Stimulated activated naive CD8-positive, alpha-beta T cell treated with anti-CD3 and anti-CD28 coated beads, Interleukin-15, Interleukin-2, amounts not matched to agents 100 ng/mL and 50 ng/mL, for 24 hours (primary cell): ENCODE results near the gene LAMP5.

Experiments used
- H3K27ac Mint-ChIP-seq: one replicate; pipeline ENCODE4 v1.8.0; 2021; ENCODE audit warnings: mild to moderate bottlenecking, mixed read lengths
- H3K27me3 Mint-ChIP-seq: one replicate; pipeline ENCODE4 v1.8.0; 2021; ENCODE audit warnings: mixed read lengths
- H3K36me3 Mint-ChIP-seq: one replicate; pipeline ENCODE4 v1.8.0; 2021; ENCODE audit warnings: low read depth, mixed read lengths
- H3K4me1 Mint-ChIP-seq: one replicate; pipeline ENCODE4 v1.8.0; 2021; ENCODE audit warnings: low read depth, mixed read lengths
- H3K4me3 Mint-ChIP-seq: one replicate; pipeline ENCODE4 v1.8.0; 2021; ENCODE audit warnings: mild to moderate bottlenecking, mixed read lengths
- H3K9me3 Mint-ChIP-seq: one replicate; pipeline ENCODE4 v1.8.0; 2021; ENCODE audit warnings: mixed read lengths

The LAMP5 gene

DNA sequence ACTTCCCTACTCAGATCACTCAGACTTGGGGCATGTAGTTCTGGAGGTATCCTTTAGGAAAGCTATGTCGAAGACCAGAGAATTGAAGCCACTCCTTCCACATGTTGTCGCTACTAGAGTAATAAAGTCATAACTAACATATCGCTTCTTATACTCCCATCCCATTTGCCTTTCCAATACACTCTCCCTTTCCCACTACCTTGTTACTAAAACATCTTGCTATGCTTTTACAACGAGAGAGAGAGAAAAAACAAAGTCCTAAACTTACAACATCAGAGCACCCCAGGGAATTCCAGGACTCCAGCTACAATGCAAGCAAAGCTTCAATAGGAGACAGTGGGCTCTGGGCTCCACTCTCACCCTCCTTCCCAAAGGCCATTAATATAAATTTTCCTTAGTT, 5.1 kb upstream of the LAMP5 start:
- Mint-ChIP-seq H3K4me3 (no peak overlapping the region), H3K27me3 (peaks cover 59% of the 10 kb centered on the region), H3K9me3 (no peaks in the 10 kb centered on the region), H3K27ac (no peak overlapping the region), H3K4me1 (no peaks in the 10 kb centered on the region), H3K36me3 (no peaks in the 10 kb centered on the region)

DNA sequence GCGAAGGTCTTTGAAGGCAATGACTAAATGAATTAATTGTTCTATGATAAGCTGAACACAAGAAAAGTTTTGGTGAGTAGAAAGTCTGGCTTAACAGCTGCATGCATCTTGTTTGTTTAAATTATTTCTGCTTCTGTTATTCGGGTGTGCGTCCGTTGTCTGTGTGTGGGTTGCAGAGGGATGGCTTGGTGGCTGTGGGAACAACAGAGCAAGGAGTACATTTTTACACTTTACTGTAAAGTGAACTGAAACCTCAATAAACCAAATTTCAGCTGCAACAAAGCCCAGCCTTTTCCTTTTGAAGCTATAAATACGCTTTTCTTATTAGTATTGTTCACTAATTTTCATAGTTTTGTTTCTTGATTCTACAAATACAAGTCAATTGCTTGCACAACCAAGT, 3.5 kb upstream of the LAMP5 start:
- Mint-ChIP-seq H3K27me3 (peaks cover 67% of the 10 kb centered on the region), H3K9me3 (no peaks in the 10 kb centered on the region), H3K36me3 (no peaks in the 10 kb centered on the region), H3K4me1 (no peaks in the 10 kb centered on the region), H3K27ac (no peak overlapping the region), H3K4me3 (no peak overlapping the region)

DNA sequence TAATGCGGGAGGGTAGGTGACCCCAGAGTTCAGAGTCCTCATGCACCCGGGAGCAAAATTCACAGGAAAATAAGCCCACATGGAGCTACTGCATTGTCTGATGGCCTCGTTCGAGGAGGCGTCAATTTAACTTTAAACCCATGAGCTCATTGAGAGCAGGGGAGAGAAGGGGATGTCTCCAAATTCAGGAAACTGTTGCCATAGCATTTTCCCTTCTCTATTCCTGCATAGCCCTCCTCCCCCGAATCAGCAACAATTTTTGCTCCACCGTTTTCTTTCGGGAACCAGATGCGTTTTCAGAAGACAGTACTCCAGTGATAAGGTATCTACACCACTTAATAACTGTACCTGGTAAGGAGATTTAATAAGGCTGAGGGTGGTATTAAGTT, 324 bp upstream of the LAMP5 start:
- H3K27ac Mint-ChIP-seq, result no peak overlapping the region
- no peaks in the 10 kb centered on the region for H3K4me1 Mint-ChIP-seq
- H3K36me3 Mint-ChIP-seq, result no peaks in the 10 kb centered on the region
- no peaks in the 10 kb centered on the region for H3K9me3 Mint-ChIP-seq
- H3K27me3 Mint-ChIP-seq, result peaks cover 76% of the 10 kb centered on the region
- no peak overlapping the region for H3K4me3 Mint-ChIP-seq

DNA sequence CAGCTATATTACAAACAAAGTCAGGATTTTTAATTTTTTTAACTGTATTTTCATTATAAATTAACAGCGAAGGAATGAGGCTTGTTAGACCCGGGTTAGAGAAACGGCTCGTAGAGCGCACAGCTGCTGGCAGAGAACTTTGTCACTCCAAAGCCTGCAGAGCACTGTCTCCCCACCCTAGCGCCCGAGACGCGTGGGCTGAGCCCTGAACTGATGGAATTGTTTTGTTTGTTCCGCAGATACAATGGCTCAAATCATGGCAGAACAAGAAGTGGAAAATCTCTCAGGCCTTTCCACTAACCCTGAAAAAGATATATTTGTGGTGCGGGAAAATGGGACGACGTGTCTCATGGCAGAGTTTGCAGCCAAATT, 810 bp downstream of the LAMP5 start:
- no peaks in the 10 kb centered on the region for H3K36me3 Mint-ChIP-seq

DNA sequence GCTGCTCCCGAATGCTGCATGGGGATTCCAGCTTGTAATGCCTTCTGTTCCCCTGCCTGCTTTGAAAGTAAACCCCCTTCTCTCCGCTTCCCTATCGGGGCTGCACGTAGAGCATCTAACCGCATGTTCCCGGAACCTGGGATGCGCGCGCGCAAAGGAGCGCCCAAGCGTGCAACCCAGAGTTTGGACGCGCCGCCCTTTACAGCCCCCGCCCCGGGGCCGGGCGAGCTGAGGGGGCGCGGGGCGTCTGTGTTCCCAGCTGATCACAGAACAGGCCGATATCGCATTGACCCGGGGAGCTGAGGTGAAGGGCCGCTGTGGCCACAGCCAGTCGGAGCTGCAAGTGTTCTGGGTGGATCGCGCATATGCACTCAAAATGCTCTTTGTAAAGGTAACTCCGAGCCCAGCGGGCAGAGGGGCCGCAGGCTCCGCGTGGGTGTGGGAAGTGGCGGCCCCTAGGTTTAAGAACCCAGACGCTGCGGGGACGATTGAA, 1.4 kb downstream of the LAMP5 start:
- H3K4me1 Mint-ChIP-seq, result no peaks in the 10 kb centered on the region
- peaks cover 71% of the 10 kb centered on the region for H3K27me3 Mint-ChIP-seq
- H3K27ac Mint-ChIP-seq, result no peak overlapping the region
- no peaks in the 10 kb centered on the region for H3K9me3 Mint-ChIP-seq
- no peak overlapping the region for H3K4me3 Mint-ChIP-seq
- no peaks in the 10 kb centered on the region for H3K36me3 Mint-ChIP-seq

More for the DNA sequence above, 810 bp downstream of the LAMP5 start:
- H3K27me3 Mint-ChIP-seq, result peaks cover 73% of the 10 kb centered on the region
- no peaks in the 10 kb centered on the region for H3K9me3 Mint-ChIP-seq
- H3K27ac Mint-ChIP-seq, result no peak overlapping the region
- H3K4me3 Mint-ChIP-seq, result no peak overlapping the region
- H3K4me1 Mint-ChIP-seq, result no peaks in the 10 kb centered on the region

DNA sequence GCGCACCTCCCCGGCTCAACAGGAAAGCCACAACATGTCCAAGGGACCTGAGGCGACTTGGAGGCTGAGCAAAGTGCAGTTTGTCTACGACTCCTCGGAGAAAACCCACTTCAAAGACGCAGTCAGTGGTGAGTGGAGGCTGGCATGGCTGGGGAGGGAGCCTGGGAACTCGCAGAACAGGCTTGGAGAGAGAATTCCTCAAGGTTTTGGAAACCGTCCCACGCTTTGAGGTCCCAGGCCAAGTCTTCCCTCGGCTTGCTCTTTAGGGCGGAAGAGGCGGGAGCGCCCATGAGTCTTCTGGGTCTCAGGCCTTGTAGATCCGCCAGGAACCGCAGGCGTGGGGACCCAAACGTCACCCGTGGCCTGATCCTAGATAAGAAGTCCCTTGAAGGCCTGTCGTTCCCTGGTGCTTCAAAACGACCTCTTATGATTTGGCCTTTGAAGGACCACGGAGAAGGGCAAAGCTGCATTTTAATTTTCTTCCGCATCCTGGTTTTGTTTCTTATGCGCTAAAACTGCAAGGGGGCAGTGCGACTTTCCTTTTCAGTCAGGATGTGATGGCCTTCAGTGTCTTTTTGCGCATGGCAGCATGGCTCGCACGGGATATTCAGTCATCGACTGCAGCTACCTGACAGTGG, 2.0 kb downstream of the LAMP5 start:
- H3K4me3 Mint-ChIP-seq, result no peak overlapping the region
- no peak overlapping the region for H3K27ac Mint-ChIP-seq
- H3K27me3 Mint-ChIP-seq, result peaks cover 68% of the 10 kb centered on the region
- H3K9me3 Mint-ChIP-seq, result no peaks in the 10 kb centered on the region
- H3K36me3 Mint-ChIP-seq, result no peaks in the 10 kb centered on the region
- H3K4me1 Mint-ChIP-seq, result no peaks in the 10 kb centered on the region

DNA sequence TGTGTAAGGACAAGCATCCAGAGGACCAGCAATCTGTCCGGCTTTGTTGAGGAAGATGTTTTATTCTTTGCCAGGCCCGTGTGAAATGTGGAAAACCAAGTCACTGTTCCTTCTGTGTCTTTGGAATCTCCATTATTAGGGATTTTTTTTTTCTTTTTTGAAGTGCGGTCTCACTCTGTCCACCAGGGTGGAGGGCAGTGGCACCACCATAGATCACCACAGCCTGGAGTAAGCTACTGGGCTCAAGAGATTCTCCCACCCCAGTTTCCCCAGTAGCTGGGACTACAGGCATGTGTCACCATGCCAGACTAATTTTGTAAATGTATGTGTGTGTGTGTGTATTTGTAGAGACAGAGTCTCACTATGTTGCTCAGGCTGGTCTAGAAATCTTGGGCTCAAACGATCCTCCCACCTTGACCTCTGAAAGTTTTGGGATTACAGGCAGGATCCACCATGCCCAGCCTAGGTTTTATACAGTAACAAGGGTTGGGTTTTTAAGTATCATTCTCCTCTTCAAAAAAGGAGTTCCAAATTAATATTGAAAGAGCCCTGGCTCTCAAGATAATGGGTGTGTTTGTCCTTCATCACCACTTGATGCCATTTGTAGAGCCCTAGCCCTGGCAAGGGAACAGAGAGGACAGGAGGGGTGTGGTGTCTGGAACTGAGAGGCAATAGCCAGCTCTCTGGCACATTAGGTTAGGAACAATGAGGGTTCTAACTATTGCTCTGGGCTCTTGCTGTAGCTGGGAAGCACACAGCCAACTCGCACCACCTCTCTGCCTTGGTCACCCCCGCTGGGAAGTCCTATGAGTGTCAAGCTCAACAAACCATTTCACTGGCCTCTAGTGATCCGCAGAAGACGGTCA, 3.1 kb downstream of the LAMP5 start:
- no peak overlapping the region for H3K4me3 Mint-ChIP-seq
- no peak overlapping the region for H3K27ac Mint-ChIP-seq
- no peaks in the 10 kb centered on the region for H3K4me1 Mint-ChIP-seq
- peaks cover 57% of the 10 kb centered on the region for H3K27me3 Mint-ChIP-seq
- no peaks in the 10 kb centered on the region for H3K9me3 Mint-ChIP-seq
- no peaks in the 10 kb centered on the region for H3K36me3 Mint-ChIP-seq

DNA sequence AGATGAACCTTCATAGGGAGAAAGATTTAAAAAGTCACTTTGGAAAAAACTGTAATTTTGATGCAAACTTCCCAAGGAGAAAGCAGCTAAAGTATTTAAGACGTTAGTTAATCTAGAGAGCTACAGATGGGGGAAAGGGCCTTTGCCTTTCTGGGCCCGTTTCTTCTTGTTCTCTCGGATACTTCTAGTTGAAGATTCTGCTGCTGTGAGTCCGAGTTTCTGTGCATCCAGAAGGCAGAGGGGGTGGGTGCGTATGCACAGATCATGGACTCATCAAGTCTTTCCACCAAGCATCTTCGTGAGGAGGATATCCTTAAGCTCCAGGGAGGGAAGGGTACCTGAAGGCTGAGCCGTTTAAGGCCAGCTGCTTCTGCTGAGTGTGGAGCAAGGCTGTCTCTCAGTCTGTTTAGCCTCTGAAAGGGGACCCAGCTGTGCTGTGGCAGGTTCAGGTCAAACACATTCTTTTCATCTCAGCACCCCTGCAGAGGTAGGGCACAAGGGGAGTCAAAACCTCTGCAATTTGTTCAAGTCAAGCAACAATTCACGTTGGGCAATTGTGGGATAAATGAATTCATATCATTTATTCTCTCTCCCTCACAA, 4.3 kb downstream of the LAMP5 start:
- no peak overlapping the region for H3K27ac Mint-ChIP-seq
- no peaks in the 10 kb centered on the region for H3K36me3 Mint-ChIP-seq
- no peaks in the 10 kb centered on the region for H3K9me3 Mint-ChIP-seq
- peaks cover 55% of the 10 kb centered on the region for H3K27me3 Mint-ChIP-seq
- no peaks in the 10 kb centered on the region for H3K4me1 Mint-ChIP-seq
- no peak overlapping the region for H3K4me3 Mint-ChIP-seq

DNA sequence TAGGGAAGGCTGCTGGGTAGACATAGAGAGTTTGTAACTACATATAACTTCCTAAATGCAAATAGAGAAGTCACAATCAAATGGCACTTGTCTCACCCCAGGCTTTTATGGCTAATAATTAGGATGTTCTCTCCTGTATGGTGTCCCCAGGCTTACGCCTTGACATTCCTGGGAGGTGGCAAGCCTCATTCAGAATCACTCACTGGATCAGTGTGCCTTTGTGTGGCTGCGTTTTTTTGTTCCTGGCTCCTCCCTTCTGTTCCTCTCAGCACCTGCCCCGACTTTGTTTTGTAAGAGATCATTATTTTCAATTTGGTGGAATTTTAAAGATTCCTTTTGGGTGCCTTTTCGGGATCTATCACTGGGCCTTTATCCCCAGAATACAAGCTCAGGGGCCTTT, 5.7 kb downstream of the LAMP5 start:
- Mint-ChIP-seq H3K9me3 (no peaks in the 10 kb centered on the region), H3K27ac (no peak overlapping the region), H3K4me3 (no peak overlapping the region), H3K4me1 (no peaks in the 10 kb centered on the region), H3K36me3 (no peaks in the 10 kb centered on the region), H3K27me3 (peaks cover 41% of the 10 kb centered on the region)

DNA sequence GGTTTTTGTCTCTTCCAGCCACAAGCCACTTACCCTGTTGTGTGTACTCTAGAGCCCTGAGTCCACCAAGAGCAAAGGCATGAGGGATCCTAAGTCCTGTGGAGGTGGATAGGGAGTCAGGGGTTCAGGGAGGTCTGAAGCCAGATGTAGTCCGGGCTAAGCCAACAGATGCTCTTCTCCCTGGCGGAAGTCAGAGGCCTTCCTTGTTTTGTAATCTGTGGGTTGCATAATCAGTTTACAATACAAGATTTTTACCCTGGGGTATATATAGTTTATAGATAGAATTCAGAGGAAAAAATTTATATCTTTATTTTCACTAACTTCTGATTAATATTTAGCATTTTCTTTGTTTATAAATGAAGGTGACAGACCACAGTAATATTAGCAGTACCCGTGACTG, 9.2 kb downstream of the LAMP5 start:
- Mint-ChIP-seq H3K27ac (no peak overlapping the region), H3K36me3 (no peaks in the 10 kb centered on the region), H3K27me3 (peaks cover 11% of the 10 kb centered on the region), H3K4me3 (no peak overlapping the region), H3K4me1 (no peaks in the 10 kb centered on the region), H3K9me3 (no peaks in the 10 kb centered on the region)

DNA sequence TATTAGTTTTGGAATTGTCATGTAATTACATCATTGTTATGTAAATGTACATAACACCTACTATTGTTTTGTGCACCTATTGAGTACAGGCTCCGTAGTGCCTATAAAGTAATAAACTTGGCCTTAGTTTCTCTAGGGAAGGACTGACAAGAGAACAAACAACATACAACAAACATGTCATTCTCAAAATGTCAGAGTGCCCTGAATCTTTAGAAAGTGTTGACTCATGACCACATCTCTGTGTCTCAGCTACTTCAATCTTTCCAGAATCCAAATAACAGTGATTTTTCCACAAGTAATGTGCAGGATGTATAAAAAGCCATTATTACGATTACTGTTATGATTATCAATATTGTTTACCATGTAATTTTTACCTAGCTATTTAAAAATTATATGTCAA, 17.2 kb downstream of the LAMP5 start:
- no peaks in the 10 kb centered on the region for H3K9me3 Mint-ChIP-seq
- H3K27ac Mint-ChIP-seq, result no peak overlapping the region
- H3K4me1 Mint-ChIP-seq, result no peaks in the 10 kb centered on the region
- H3K4me3 Mint-ChIP-seq, result no peak overlapping the region
- H3K27me3 Mint-ChIP-seq, result peaks cover 6% of the 10 kb centered on the region
- H3K36me3 Mint-ChIP-seq, result no peaks in the 10 kb centered on the region

DNA sequence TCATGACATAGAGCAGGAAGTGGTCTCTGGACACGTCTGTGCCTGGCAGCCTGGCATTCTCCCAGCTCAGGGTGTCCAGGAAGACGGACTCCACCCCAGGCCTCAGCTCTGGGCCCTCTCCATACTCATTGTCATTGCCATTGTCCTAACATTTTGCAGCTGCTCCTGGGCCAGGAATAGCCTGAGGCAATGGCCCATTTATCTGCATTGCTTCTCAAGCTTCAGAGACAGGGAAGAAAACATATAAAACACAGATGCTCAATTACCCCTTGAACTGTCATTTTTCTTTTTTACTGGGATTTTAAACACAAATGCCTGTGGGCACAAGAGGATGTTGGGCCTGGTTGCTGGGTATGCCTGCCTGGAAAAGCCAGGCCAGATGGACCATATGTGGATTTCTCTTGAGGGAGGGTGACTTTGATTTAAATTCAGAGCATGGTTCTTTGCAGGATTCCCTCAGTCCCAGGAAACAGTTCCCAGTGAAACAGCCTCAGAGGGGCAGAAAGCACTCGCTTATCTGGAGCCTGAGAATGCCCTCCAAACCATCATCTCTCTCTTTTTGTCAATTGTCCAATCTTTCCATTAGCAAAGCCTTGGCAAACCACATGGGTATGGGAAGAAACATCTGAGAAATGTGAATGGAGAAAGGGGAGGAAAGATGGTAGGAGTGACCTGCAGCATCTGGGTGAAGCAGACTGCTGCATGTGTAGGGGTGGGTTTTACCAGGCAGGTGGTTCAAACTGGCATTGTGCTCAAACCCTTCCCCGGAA, 17.9 kb downstream of the LAMP5 start:
- H3K4me1 Mint-ChIP-seq, result no peaks in the 10 kb centered on the region
- H3K9me3 Mint-ChIP-seq, result no peaks in the 10 kb centered on the region
- H3K4me3 Mint-ChIP-seq, result no peak overlapping the region
- peaks cover 6% of the 10 kb centered on the region for H3K27me3 Mint-ChIP-seq
- H3K36me3 Mint-ChIP-seq, result no peaks in the 10 kb centered on the region
- no peak overlapping the region for H3K27ac Mint-ChIP-seq

DNA sequence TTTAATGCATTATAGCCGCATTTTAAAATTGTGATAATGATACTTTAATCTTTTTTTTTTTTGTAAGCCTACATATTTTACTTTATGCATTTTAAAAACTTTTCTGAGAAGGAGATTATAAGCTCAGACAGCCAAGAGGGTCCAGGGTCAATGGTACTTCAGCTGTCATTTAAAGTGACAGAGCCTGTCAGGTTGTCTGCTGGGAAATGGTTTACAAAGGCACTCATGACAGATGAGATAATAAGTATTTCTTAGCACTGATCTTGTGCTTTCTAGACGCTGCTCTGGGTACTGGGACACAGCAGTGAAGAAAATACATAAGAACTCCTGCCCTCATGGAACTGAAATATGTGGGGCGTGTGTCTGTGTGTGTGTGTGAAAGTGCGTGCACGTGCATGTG, 19.6 kb downstream of the LAMP5 start:
- Mint-ChIP-seq H3K27me3 (peaks cover 6% of the 10 kb centered on the region), H3K4me1 (no peaks in the 10 kb centered on the region), H3K27ac (no peak overlapping the region), H3K4me3 (no peak overlapping the region), H3K9me3 (no peaks in the 10 kb centered on the region), H3K36me3 (no peaks in the 10 kb centered on the region)

DNA sequence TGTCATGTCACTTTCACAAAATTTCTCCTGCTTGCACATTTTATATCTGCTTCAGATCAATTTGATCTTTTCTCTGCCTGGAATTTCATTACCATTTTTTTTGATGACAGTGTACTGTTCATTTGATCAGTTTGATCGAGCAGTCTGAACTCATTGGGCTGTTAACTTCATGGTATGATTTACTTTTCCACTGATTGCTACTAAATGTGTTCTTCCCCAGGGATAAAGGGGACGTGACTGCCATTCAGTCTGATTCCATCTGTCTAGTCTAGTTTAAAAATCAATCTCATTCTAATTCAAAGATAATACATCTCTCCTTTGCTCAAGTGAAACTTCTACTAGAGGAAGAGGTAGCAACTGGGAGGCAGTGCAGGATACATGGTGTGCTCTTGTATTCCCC, 21.1 kb downstream of the LAMP5 start:
- Mint-ChIP-seq H3K4me1 (no peaks in the 10 kb centered on the region), H3K36me3 (no peaks in the 10 kb centered on the region), H3K4me3 (no peak overlapping the region), H3K27me3 (peaks cover 3% of the 10 kb centered on the region), H3K27ac (no peak overlapping the region), H3K9me3 (no peaks in the 10 kb centered on the region)

DNA sequence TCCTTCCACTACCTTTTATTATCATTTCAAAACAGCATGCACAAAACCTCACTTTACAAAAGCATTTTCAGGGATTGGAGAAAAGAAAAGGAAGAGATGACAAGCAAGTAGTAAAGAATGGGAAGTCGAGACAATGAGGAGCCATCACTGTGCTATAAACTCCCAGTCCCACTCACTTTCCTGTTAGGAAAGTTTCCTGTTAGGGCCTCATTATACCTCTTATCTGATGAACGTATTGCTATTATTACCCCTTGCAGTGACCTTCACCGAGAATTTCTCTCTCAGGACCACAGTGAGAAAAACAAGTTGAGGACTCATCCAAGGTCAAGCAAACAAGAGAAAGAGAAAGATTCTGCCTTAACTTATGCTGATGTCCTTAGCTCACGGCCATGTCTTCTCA, 28.8 kb downstream of the LAMP5 start:
- Mint-ChIP-seq H3K27me3 (peaks cover 3% of the 10 kb centered on the region), H3K4me3 (no peak overlapping the region), H3K4me1 (no peaks in the 10 kb centered on the region), H3K36me3 (no peaks in the 10 kb centered on the region), H3K9me3 (no peaks in the 10 kb centered on the region), H3K27ac (no peak overlapping the region)
